WTC11 (cell line): ENCODE data around the gene BBS1. TPM values are rescaled to one million over a fixed set of nuclear protein-coding genes. Genes with fewer than 3 reads are reported as not detected.

Experiments
- ATAC-seq: fragments of 200-7000 bp; cut with Tn5 transposase; 2 replicates; pipeline ENCODE4 v1.10.0; 2021; ENCODE audit warnings: mild to moderate bottlenecking, moderate library complexity
- CTCF ChIA-PET: fragments of 300-600 bp; sonication (Branson Sonifier 250); formaldehyde crosslinking; loops from one replicate; lab custom pipeline; 2021; ENCODE audit warnings: antibody characterized with exemption; lab: Charles Lee
- POLR2A ChIA-PET: fragments of 350-600 bp; sonication (Branson Sonifier 250); formaldehyde crosslinking; loops from one replicate; lab custom pipeline; 2021; ENCODE audit warnings: antibody characterized with exemption; lab: Charles Lee
- DNase-seq: peaks from one replicate; pipeline ENCODE4 v3.0.0; 2021; ENCODE audit warnings: low spot score
- H3K27ac Mint-ChIP-seq: 2 replicates; pipeline ENCODE4 v1.8.0; 2021; ENCODE audit warnings: mixed read lengths
- H3K27me3 Mint-ChIP-seq: 2 replicates; pipeline ENCODE4 v1.8.0; 2021; ENCODE audit warnings: low read depth, mild to moderate bottlenecking, moderate library complexity, mixed read lengths
- H3K36me3 Mint-ChIP-seq: 2 replicates; pipeline ENCODE4 v1.8.0; 2021; ENCODE audit warnings: mixed read lengths
- H3K4me1 Mint-ChIP-seq: 2 replicates; pipeline ENCODE4 v1.8.0; 2022; ENCODE audit warnings: mixed read lengths
- H3K4me3 Mint-ChIP-seq: 2 replicates; pipeline ENCODE4 v1.8.0; 2021; ENCODE audit warnings: mild to moderate bottlenecking, moderate library complexity, mixed read lengths
- H3K9me3 Mint-ChIP-seq: 2 replicates; pipeline ENCODE4 v1.8.0; 2021; ENCODE audit warnings: mixed read lengths
- AR ChIP-seq: fragments of 250-450 bp; sonication (Bioruptor Pico); IDR thresholded peaks from 2 replicates; pipeline ENCODE4 v1.9.0; 2021; ENCODE audit warnings: mild to moderate bottlenecking
- ATF2 ChIP-seq: sonication (generic); formaldehyde crosslinking; IDR thresholded peaks from 2 replicates; pipeline ENCODE4 v1.8.1; 2022; ENCODE audit warnings: low read depth, missing genetic modification reagents, borderline replicate concordance
- CBFB ChIP-seq: sonication (generic); formaldehyde crosslinking; IDR thresholded peaks from 2 replicates; pipeline ENCODE4 v1.8.1; 2022; ENCODE audit warnings: mild to moderate bottlenecking, low read depth, missing genetic modification reagents
- CDX4 ChIP-seq: fragments of 250-450 bp; sonication (Bioruptor Pico); IDR thresholded peaks from 2 replicates; pipeline ENCODE4 v1.9.0; 2021; ENCODE audit warnings: moderate library complexity, mild to moderate bottlenecking, inconsistent platforms, borderline replicate concordance
- E2F5 ChIP-seq: sonication (generic); formaldehyde crosslinking; IDR thresholded peaks from 2 replicates; pipeline ENCODE4 v1.8.1; 2022; ENCODE audit warnings: mild to moderate bottlenecking, moderate library complexity, missing genetic modification reagents
- ETV6 ChIP-seq: sonication (generic); formaldehyde crosslinking; IDR thresholded peaks from 2 replicates; pipeline ENCODE4 v1.8.1; 2022; ENCODE audit warnings: mild to moderate bottlenecking, missing genetic modification reagents
- FOXJ3 ChIP-seq: sonication (generic); formaldehyde crosslinking; IDR thresholded peaks from 2 replicates; pipeline ENCODE4 v1.9.0; 2021; ENCODE audit warnings: missing genetic modification reagents, mild to moderate bottlenecking, borderline replicate concordance
- HMGXB4 ChIP-seq: sonication (generic); formaldehyde crosslinking; IDR thresholded peaks from 2 replicates; pipeline ENCODE4 v1.8.1; 2023; ENCODE audit warnings: mild to moderate bottlenecking, moderate library complexity, missing genetic modification reagents
- KAT7 ChIP-seq: sonication (generic); formaldehyde crosslinking; IDR thresholded peaks from 2 replicates; pipeline ENCODE4 v1.8.1; 2023; ENCODE audit warnings: missing genetic modification reagents, mild to moderate bottlenecking, borderline replicate concordance
- MLX ChIP-seq: sonication (generic); formaldehyde crosslinking; IDR thresholded peaks from 2 replicates; pipeline ENCODE4 v1.8.1; 2023; ENCODE audit warnings: mild to moderate bottlenecking, missing genetic modification reagents, moderate library complexity
- MXD4 ChIP-seq: fragments of 250-450 bp; sonication (Bioruptor Pico); IDR thresholded peaks from 2 replicates; pipeline ENCODE4 v1.8.0; 2021; ENCODE audit warnings: mild to moderate bottlenecking, moderate library complexity, borderline replicate concordance
- NFYB ChIP-seq: sonication (generic); formaldehyde crosslinking; conservative IDR thresholded peaks from 2 replicates; pipeline ENCODE4 v1.8.0; 2022; ENCODE audit warnings: low read depth, missing genetic modification reagents
- SP1 ChIP-seq: sonication (generic); formaldehyde crosslinking; conservative IDR thresholded peaks from 2 replicates; pipeline ENCODE4 v1.8.1; 2022; ENCODE audit warnings: missing genetic modification reagents
- ZNF121 ChIP-seq: sonication (generic); formaldehyde crosslinking; IDR thresholded peaks from 2 replicates; pipeline ENCODE4 v1.8.0; 2023; ENCODE audit warnings: missing genetic modification reagents
- ZNF317 ChIP-seq: sonication (generic); formaldehyde crosslinking; IDR thresholded peaks from 2 replicates; pipeline ENCODE4 v1.8.1; 2023; ENCODE audit warnings: low read depth, mild to moderate bottlenecking, moderate library complexity, missing genetic modification reagents, borderline replicate concordance
- ZNF416 ChIP-seq: fragments of 250-450 bp; sonication (Bioruptor Pico); IDR thresholded peaks from 2 replicates; pipeline ENCODE4 v1.9.0; 2021; ENCODE audit warnings: mild to moderate bottlenecking, inconsistent platforms
- ZNF425 ChIP-seq: fragments of 250-450 bp; sonication (Bioruptor Pico); conservative IDR thresholded peaks from 2 replicates; pipeline ENCODE4 v1.9.0; 2021; ENCODE audit warnings: mild to moderate bottlenecking
- ZNF532 ChIP-seq: fragments of 250-450 bp; sonication (Bioruptor Pico); IDR thresholded peaks from 2 replicates; pipeline ENCODE4 v1.9.0; 2021; ENCODE audit warnings: mild to moderate bottlenecking, borderline replicate concordance
- total RNA-seq: library from RNA; stranded (reverse); gene quantifications from 3 replicates; pipeline ENCODE4 v1.2.3, GENCODE V29; 2021

Gene BBS1
- total RNA-seq, 1 experiment from 2014 or later = 26.8 TPM

GRCh38 chr11:66559142-66559865 is 48.9 kb downstream of the BBS1 start:
- no peak overlapping the region for H3K27ac Mint-ChIP-seq
- POLR2A ChIA-PET = interaction anchor here (0.6 kb wide), 1 partner anchor 372 kb away, joined by 8 read pairs; no protein-coding TSS in a partner anchor
- peak overlapping the region; percentile 29; the same call in 1 of the 2 replicates for H3K4me3 Mint-ChIP-seq
- no peaks in the 10 kb centered on the region for H3K9me3 Mint-ChIP-seq
- peak; percentile 55 for DNase-seq
- H3K36me3 Mint-ChIP-seq = peaks cover 26% of the 10 kb centered on the region
- no peak for TF ChIP-seq ZNF317 (CRISPR knock-in tag)
- no peak for TF ChIP-seq ETV6 (CRISPR knock-in tag)
- TF ChIP-seq ZNF532 (CRISPR knock-in tag) = no peak
- no peak for TF ChIP-seq ATF2 (CRISPR knock-in tag)
- no peak for TF ChIP-seq NFYB (CRISPR knock-in tag)
- no peak for TF ChIP-seq MXD4 (CRISPR knock-in tag)
- no peak for TF ChIP-seq HMGXB4 (CRISPR knock-in tag)
- no peak for TF ChIP-seq MLX (CRISPR knock-in tag)
- TF ChIP-seq ZNF416 (CRISPR knock-in tag) = no peak
- no peak for TF ChIP-seq SP1 (CRISPR knock-in tag)
- no peak for TF ChIP-seq AR (CRISPR knock-in tag)
- no peak for TF ChIP-seq ZNF121 (CRISPR knock-in tag)
- no peak for TF ChIP-seq FOXJ3
- TF ChIP-seq CDX4 (CRISPR knock-in tag) = no peak
- no peak for TF ChIP-seq ZNF425 (CRISPR knock-in tag)
- TF ChIP-seq KAT7 (CRISPR knock-in tag) = no peak
- no peak for TF ChIP-seq E2F5
- TF ChIP-seq CBFB = no peak
- ATAC-seq = peak; percentile 81
- CTCF ChIA-PET = interaction anchor here (0.6 to 1.6 kb wide), 9 partner anchors 9 to 751 kb away, joined by 3 to 11 read pairs (median 4); partner anchors contain the start of genes ACTN3, CTSF, MRPL11 and RBM4B
- H3K4me1 Mint-ChIP-seq = no peaks in the 10 kb centered on the region
- H3K27me3 Mint-ChIP-seq = peaks cover 6% of the 10 kb centered on the region
